DND-41 (cell line): Measurements from ENCODE around the gene CYP2U1.

Experiments used
- CTCF ChIP-seq: IDR thresholded peaks from 2 replicates; pipeline ENCODE4 v1.5.1; 2012; ENCODE audit warnings: borderline replicate concordance, low read length, moderate library complexity, mild to moderate bottlenecking; ENCODE audit not compliant: poor library complexity, severe bottlenecking; ENCODE audit errors: extremely low read depth
- EZH2 ChIP-seq: IDR thresholded peaks from 3 replicates; pipeline ENCODE4 v1.6.1; 2012; ENCODE audit warnings: borderline replicate concordance, low read depth, mild to moderate bottlenecking, moderate library complexity, low read length, inconsistent platforms; ENCODE audit not compliant: severe bottlenecking

DNA sequence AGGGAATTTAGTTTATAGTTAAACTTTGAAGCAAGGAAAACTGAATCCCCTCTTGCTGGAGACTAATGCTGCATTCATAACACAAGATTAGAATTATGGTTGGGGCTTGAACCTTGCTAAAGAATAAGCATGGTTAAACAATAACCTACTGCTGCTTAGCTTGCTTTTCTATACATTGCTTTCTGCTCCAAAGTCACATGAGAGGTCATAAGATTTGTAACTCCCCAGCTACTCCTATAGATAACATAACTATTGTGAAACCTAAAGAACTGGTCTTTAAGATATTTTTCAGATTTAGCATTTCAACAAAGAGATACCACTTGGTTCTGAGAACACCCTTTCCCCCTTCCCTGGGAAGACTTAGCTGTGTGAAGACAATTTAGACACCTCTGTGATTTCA is 41.3 kb downstream of the CYP2U1 start:
- no peak for TF ChIP-seq CTCF
- TF ChIP-seq EZH2, result no peak
